Lower leg skin (tissue), 4 donors: Measurements from ENCODE around the gene P2RX4. TPM values are rescaled to one million over a fixed set of nuclear protein-coding genes. Genes with fewer than 3 reads are reported as not detected.

Source experiments
- DNase-seq, 2 donors: peaks; one replicate each; pipeline ENCODE4 v3.0.0-alpha.2; 2019; ENCODE audit warnings: low spot score in 2 of 2
- H3K4me3 ChIP-seq: fragments of 200-600 bp; sonication (generic); 2 replicates; pipeline ENCODE4 v1.5.1; 2017; ENCODE audit warnings: mild to moderate bottlenecking, low read depth; ENCODE audit not compliant: poor library complexity, severe bottlenecking
- POLR2A ChIP-seq, 2 donors: fragments of 450-650 bp; IDR thresholded peaks; one replicate each; pipeline ENCODE4 v1.6.1; 2016 to 2017; ENCODE audit warnings: antibody characterized with exemption in 2 of 2, mild to moderate bottlenecking in 1 of 2, moderate library complexity in 1 of 2
- WGBS, 2 donors: methylation state at CpG; one replicate each; pipeline ENCODE4 v1.1.5; 2018; 5-methylcytosine and 5-hydroxymethylcytosine counted together
- intact Hi-C: fragments of 100-400 bp; cut with DNase I; formaldehyde crosslinking; loops from one replicate; pipeline ENCODE4 v1.15.0; 2023; ENCODE audit warnings: low total_unique reads
- total RNA-seq, 4 donors: library from RNA; depleted of rRNA; stranded (reverse); fragments of >200 nt; gene quantifications; one replicate each; pipeline ENCODE4 v1.1.0, GENCODE V29; 2016
- TF ChIP-seq, protein P1 (sequence below), 3 donors: fragments of 450-650 bp; IDR thresholded peaks; one replicate each; pipeline ENCODE4 v1.5.1; 2016; ENCODE audit warnings: antibody characterized with exemption in 3 of 3, mild to moderate bottlenecking in 3 of 3, moderate library complexity in 2 of 3

Gene P2RX4
- total RNA-seq, 4 donors from 2014 or later, result 19.4 to 38.0 (median 24.2) TPM

DNA sequence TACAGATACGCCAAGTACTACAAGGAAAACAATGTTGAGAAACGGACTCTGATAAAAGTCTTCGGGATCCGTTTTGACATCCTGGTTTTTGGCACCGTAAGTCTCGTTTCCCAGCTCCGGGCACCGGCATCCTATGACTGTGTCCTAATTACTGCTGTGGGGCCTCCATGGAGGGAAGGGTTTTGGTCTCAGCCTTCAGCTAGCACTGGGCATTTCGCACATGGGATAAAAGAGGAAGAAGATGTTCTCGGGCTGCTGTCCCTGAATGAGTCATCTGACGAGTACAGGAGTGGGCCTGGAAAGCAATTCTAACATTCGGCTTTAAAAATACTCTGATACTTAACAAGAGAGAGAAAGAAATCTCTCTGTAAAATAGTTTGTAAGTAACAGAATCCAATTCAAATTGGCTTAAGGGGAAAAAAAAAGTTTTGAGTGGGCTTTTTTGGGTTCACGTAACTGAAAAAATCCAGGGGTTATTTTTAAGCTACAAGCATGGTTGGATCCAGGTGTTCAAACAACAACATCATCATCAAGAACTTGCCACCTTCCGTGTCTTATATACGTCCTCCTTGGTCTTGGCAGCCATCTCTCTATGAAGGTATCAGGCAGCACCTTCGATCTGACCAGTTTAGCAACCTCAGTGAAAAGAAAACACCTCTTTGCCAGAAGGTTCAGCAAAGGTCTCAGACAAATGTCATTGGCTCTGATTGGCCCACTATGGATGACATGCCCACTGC lies 34.4 kb upstream of the P2RX4 start:
- 77 to 82% methylated on average over 16 of the region's 16 CpGs for WGBS, 2 donors
- DNase-seq, result peak in 1 of 2 donors; percentile 25
- no peak overlapping the region for H3K4me3 ChIP-seq
- TF ChIP-seq, protein P1, sequence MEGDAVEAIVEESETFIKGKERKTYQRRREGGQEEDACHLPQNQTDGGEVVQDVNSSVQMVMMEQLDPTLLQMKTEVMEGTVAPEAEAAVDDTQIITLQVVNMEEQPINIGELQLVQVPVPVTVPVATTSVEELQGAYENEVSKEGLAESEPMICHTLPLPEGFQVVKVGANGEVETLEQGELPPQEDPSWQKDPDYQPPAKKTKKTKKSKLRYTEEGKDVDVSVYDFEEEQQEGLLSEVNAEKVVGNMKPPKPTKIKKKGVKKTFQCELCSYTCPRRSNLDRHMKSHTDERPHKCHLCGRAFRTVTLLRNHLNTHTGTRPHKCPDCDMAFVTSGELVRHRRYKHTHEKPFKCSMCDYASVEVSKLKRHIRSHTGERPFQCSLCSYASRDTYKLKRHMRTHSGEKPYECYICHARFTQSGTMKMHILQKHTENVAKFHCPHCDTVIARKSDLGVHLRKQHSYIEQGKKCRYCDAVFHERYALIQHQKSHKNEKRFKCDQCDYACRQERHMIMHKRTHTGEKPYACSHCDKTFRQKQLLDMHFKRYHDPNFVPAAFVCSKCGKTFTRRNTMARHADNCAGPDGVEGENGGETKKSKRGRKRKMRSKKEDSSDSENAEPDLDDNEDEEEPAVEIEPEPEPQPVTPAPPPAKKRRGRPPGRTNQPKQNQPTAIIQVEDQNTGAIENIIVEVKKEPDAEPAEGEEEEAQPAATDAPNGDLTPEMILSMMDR (IDR thresholded peaks at IDR 0.05), result no peak
- TF ChIP-seq POLR2A (IDR thresholded peaks at IDR 0.05), result no peak
- intact Hi-C loops, result no loop called here

DNA sequence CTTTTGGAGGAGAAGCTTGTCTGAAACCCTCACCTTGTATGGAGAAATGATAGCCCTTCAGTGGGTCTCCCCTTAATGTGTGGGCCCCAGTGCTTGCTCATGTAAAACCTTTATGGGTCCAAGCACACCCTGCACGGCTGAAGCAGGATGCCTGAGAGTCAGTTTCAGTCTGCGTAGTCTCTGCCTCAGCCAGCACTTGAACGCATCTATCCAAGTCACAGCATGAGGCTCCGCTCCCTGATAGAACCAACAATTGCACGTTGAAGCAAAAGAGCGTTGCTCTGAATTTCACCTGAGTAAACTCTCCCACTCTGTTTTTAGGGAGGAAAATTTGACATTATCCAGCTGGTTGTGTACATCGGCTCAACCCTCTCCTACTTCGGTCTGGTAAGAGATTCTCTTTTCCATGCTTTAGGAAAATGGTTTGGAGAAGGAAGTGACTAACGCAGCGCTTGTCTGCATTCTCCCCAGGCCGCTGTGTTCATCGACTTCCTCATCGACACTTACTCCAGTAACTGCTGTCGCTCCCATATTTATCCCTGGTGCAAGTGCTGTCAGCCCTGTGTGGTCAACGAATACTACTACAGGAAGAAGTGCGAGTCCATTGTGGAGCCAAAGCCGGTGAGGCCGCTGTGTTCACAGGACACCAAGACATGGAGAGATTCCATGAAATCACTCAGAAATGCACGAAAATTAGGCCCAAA lies 33.0 kb upstream of the P2RX4 start:
- 91 to 94% methylated on average over 19 of the region's 19 CpGs for WGBS, 2 donors
- no peak overlapping the region for H3K4me3 ChIP-seq
- TF ChIP-seq, protein P1 (IDR thresholded peaks at IDR 0.05), result no peak
- TF ChIP-seq POLR2A (IDR thresholded peaks at IDR 0.05), result no peak
- DNase-seq, result no peak
- intact Hi-C loops, result no loop called here

DNA sequence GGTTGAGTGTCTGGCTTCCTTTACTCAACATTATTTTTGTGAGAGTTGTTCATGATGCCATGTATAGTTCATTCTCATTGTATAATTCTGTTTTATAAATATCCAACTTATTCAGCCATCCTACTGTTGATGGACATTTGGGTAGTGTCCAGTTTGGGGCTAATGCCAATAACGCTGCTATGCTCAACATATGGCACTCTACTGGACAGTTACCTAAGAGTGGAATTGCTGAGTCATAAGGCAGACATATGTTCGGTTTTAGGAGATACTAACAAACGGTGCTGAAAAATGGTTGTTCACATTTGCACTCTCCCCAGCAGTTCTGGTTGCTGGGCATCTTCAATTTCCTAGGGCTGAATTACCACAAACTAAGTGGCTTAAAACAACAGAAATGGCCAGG lies 28.7 kb upstream of the P2RX4 start:
- intact Hi-C loops, result no loop called here
- 86 to 87% methylated on average over 3 of the region's 3 CpGs for WGBS, 2 donors
- no peak for DNase-seq
- H3K4me3 ChIP-seq, result no peak overlapping the region
- TF ChIP-seq POLR2A (IDR thresholded peaks at IDR 0.05), result no peak
- TF ChIP-seq, protein P1 (IDR thresholded peaks at IDR 0.05), result no peak

- no peak overlapping the region for H3K4me3 ChIP-seq
- no peak for TF ChIP-seq POLR2A (IDR thresholded peaks at IDR 0.05)
- TF ChIP-seq, protein P1 (IDR thresholded peaks at IDR 0.05), result no peak
- no peak for DNase-seq
- intact Hi-C loops, result no loop called here
- WGBS, 2 donors, result 62 to 90% methylated on average over 3 of the region's 3 CpGs
Measured at GRCh38 chr12:121182222-121182893, 27.6 kb upstream of the P2RX4 start.

- no peak overlapping the region for H3K4me3 ChIP-seq
- intact Hi-C loops, result no loop called here
- TF ChIP-seq POLR2A (IDR thresholded peaks at IDR 0.05), result no peak
- TF ChIP-seq, protein P1 (IDR thresholded peaks at IDR 0.05), result no peak
- WGBS, 2 donors, result 51 to 73% methylated on average over 11 to 15 of the region's 15 CpGs
- peak in 1 of 2 donors; percentile 46 for DNase-seq
Measured at GRCh38 chr12:121184425-121184824, 25.5 kb upstream of the P2RX4 start.
